ENCODE measurements around the gene LNX1. TPM values are rescaled to one million over a fixed set of nuclear protein-coding genes. Genes with fewer than 3 reads are reported as not detected.

Gene LNX1
- total RNA-seq, 4 donors from 2014 or later, result 0.29 to 12.9 (median 8.8) TPM

GRCh38 chr4:53552711-53553110 is 38.6 kb downstream of the LNX1 start:
- Histone ChIP-seq H3K27me3 (no peaks in the 10 kb centered on the region), H3K36me3 (no peaks in the 10 kb centered on the region), H3K9me3 (no peaks in the 10 kb centered on the region), H3K4me1 (no peaks in the 10 kb centered on the region), H3K4me3 (no peak overlapping the region), H3K27ac (no peak overlapping the region)
- TF ChIP-seq CTCF (IDR thresholded peaks at IDR 0.05) (no peak), POLR2A (IDR thresholded peaks at IDR 0.05) (no peak)
- no peak for DNase-seq
- intact Hi-C loops (cut with DNase I; ENCODE audit: low total_unique reads), result no loop called here

GRCh38 chr4:53551958-53552357 is 39.3 kb downstream of the LNX1 start:
- no peak for DNase-seq
- intact Hi-C loops (cut with DNase I; ENCODE audit: low total_unique reads), result no loop called here

GRCh38 chr4:53551281-53551864 is 39.9 kb downstream of the LNX1 start:
- H3K27ac ChIP-seq, result no peak overlapping the region
- H3K27me3 ChIP-seq, result no peaks in the 10 kb centered on the region
- no peaks in the 10 kb centered on the region for H3K36me3 ChIP-seq
- no peak overlapping the region for H3K4me3 ChIP-seq
- H3K9me3 ChIP-seq, result no peaks in the 10 kb centered on the region
- TF ChIP-seq POLR2A (IDR thresholded peaks at IDR 0.05) (no peak), CTCF (IDR thresholded peaks at IDR 0.05) (no peak)
- no peak for DNase-seq
- intact Hi-C loops (cut with DNase I; ENCODE audit: low total_unique reads), result no loop called here
- H3K4me1 ChIP-seq, result no peaks in the 10 kb centered on the region

More at GRCh38 chr4:53551958-53552357, 39.3 kb downstream of the LNX1 start:
- H3K9me3 ChIP-seq, result no peaks in the 10 kb centered on the region
- no peak overlapping the region for H3K27ac ChIP-seq
- no peak for TF ChIP-seq POLR2A (IDR thresholded peaks at IDR 0.05)
- no peak for TF ChIP-seq CTCF (IDR thresholded peaks at IDR 0.05)
- H3K27me3 ChIP-seq, result no peaks in the 10 kb centered on the region
- H3K4me1 ChIP-seq, result no peaks in the 10 kb centered on the region
- no peak overlapping the region for H3K4me3 ChIP-seq
- no peaks in the 10 kb centered on the region for H3K36me3 ChIP-seq

- intact Hi-C loops (cut with DNase I; ENCODE audit: low total_unique reads), result no loop called here
- TF ChIP-seq CTCF (IDR thresholded peaks at IDR 0.05) (no peak), POLR2A (IDR thresholded peaks at IDR 0.05) (no peak)
- no peaks in the 10 kb centered on the region for H3K9me3 ChIP-seq
- DNase-seq, result no peak
- H3K4me1 ChIP-seq, result no peaks in the 10 kb centered on the region
- H3K27me3 ChIP-seq, result no peaks in the 10 kb centered on the region
- no peak overlapping the region for H3K4me3 ChIP-seq
- no peaks in the 10 kb centered on the region for H3K36me3 ChIP-seq
- no peak overlapping the region for H3K27ac ChIP-seq
Observed at GRCh38 chr4:53548662-53549061, 42.6 kb downstream of the LNX1 start.

GRCh38 chr4:53547983-53548382 is 43.3 kb downstream of the LNX1 start:
- no peak overlapping the region for H3K4me3 ChIP-seq
- no peaks in the 10 kb centered on the region for H3K36me3 ChIP-seq
- no peak overlapping the region for H3K27ac ChIP-seq
- DNase-seq, result no peak
- TF ChIP-seq POLR2A (IDR thresholded peaks at IDR 0.05) (no peak), CTCF (IDR thresholded peaks at IDR 0.05) (no peak)
- H3K4me1 ChIP-seq, result no peaks in the 10 kb centered on the region
- H3K27me3 ChIP-seq, result no peaks in the 10 kb centered on the region
- intact Hi-C loops (cut with DNase I; ENCODE audit: low total_unique reads), result no loop called here
- no peaks in the 10 kb centered on the region for H3K9me3 ChIP-seq
